IMR-90 (cell line): ENCODE measurements around the gene ASPN. TPM values are rescaled to one million over a fixed set of nuclear protein-coding genes. Genes with fewer than 3 reads are reported as not detected.

ENCODE experiments used
- ATAC-seq: fragments of 200-7000 bp; cut with Tn5 transposase; 2 replicates; pipeline ENCODE4 v1.9.1; 2020; ENCODE audit warnings: low read depth, mild to moderate bottlenecking, moderate library complexity
- BruUV-seq: library from RNA; stranded (reverse); fragments of 400-500 nt; replicated peaks from 2 replicates; lab custom pipeline; 2021; lab: Mats Ljungman, UMichigan
- CTCF ChIA-PET: fragments of 300-600 bp; formaldehyde crosslinking; extraction: SDS; loops from one replicate; lab custom pipeline; 2021; ENCODE audit warnings: antibody characterized with exemption; lab: Yijun Ruan, JAX
- POLR2A ChIA-PET: fragments of 300-600 bp; sonication (Branson Sonifier 250); formaldehyde crosslinking; loops from one replicate; lab custom pipeline; 2022; ENCODE audit warnings: antibody characterized with exemption; ENCODE audit not compliant: unreplicated experiment; lab: Charles Lee
- DNase-seq: peaks from one replicate; pipeline ENCODE4 v3.0.0; 2013
- H2AFZ ChIP-seq: replicated peaks from 2 replicates; pipeline ENCODE3; 2013; ENCODE audit warnings: low read length, mild to moderate bottlenecking; ENCODE audit not compliant: poor library complexity
- H2AK5ac ChIP-seq: 2 replicates; pipeline ENCODE4 v1.6.1; 2013; ENCODE audit warnings: low read depth, low read length, inconsistent platforms
- H2AK9ac ChIP-seq: replicated peaks from 2 replicates; pipeline ENCODE3; 2013; ENCODE audit warnings: mild to moderate bottlenecking, low read depth, low read length, moderate library complexity; ENCODE audit not compliant: poor library complexity
- H2BK120ac ChIP-seq: 2 replicates; pipeline ENCODE4 v1.6.1; 2013; ENCODE audit warnings: low read depth, low read length, inconsistent platforms
- H2BK15ac ChIP-seq: 3 replicates; pipeline ENCODE4 v1.6.1; 2013; ENCODE audit warnings: low read depth, low read length, inconsistent platforms
- H2BK20ac ChIP-seq: 2 replicates; pipeline ENCODE4 v1.6.1; 2013; ENCODE audit warnings: low read depth, mild to moderate bottlenecking, inconsistent platforms, low read length, moderate library complexity
- H2BK5ac ChIP-seq: 2 replicates; pipeline ENCODE4 v1.6.1; 2013; ENCODE audit warnings: mild to moderate bottlenecking, low read depth, low read length, inconsistent platforms; ENCODE audit not compliant: poor library complexity, severe bottlenecking
- H3K14ac ChIP-seq: replicated peaks from 2 replicates; pipeline ENCODE4 v1.6.1; 2013; ENCODE audit warnings: low read depth, low read length, inconsistent platforms
- H3K18ac ChIP-seq: 2 replicates; pipeline ENCODE4 v1.6.1; 2013; ENCODE audit warnings: low read depth, low read length, control low read depth
- H3K23ac ChIP-seq: 2 replicates; pipeline ENCODE4 v1.6.1; 2013; ENCODE audit warnings: low read depth, low read length, inconsistent platforms
- H3K27ac ChIP-seq: 2 replicates; pipeline ENCODE4 v1.5.1; 2013; ENCODE audit warnings: mild to moderate bottlenecking, control low read depth, low read length; ENCODE audit not compliant: insufficient read depth
- H3K27me3 ChIP-seq: 2 replicates; pipeline ENCODE4 v1.6.1; 2013; ENCODE audit warnings: low read length; ENCODE audit not compliant: control insufficient read depth, insufficient read depth
- H3K36me3 ChIP-seq: 2 replicates; pipeline ENCODE4 v1.6.1; 2013; ENCODE audit warnings: low read length, mixed read lengths; ENCODE audit not compliant: control insufficient read depth, insufficient read depth
- H3K4ac ChIP-seq: 2 replicates; pipeline ENCODE4 v1.6.1; 2013; ENCODE audit warnings: low read depth, low read length, inconsistent platforms
- H3K4me1 ChIP-seq: 2 replicates; pipeline ENCODE4 v1.6.1; 2013; ENCODE audit warnings: low read length, mixed read lengths; ENCODE audit not compliant: control insufficient read depth, insufficient read depth
- H3K4me2 ChIP-seq: 2 replicates; pipeline ENCODE4 v1.6.1; 2013; ENCODE audit warnings: low read depth, mild to moderate bottlenecking, control low read depth, low read length, moderate library complexity
- H3K4me3 ChIP-seq: 2 replicates; pipeline ENCODE4 v1.5.1; 2013; ENCODE audit warnings: low read depth, mild to moderate bottlenecking, control low read depth, low read length, moderate library complexity; ENCODE audit not compliant: insufficient read depth
- H3K56ac ChIP-seq: 2 replicates; pipeline ENCODE4 v1.6.1; 2013; ENCODE audit warnings: low read length, inconsistent platforms; ENCODE audit not compliant: insufficient read depth; ENCODE audit errors: extremely low read depth
- H3K79me1 ChIP-seq, 2 experiments: 2 replicates each; pipeline ENCODE4 v1.6.1; 2013; ENCODE audit warnings: low read length in 2 of 2, inconsistent platforms in 1 of 2, low read depth in 1 of 2
- H3K9ac ChIP-seq: 2 replicates; pipeline ENCODE4 v1.6.1; 2013; ENCODE audit warnings: low read depth, low read length, control low read depth
- H3K9me1 ChIP-seq: 2 replicates; pipeline ENCODE4 v1.6.1; 2013; ENCODE audit warnings: low read length, inconsistent platforms; ENCODE audit not compliant: insufficient read depth
- H3K9me3 ChIP-seq: 2 replicates; pipeline ENCODE4 v1.6.1; 2013; ENCODE audit warnings: low read length; ENCODE audit not compliant: control insufficient read depth, insufficient read depth
- H4K20me1 ChIP-seq: 2 replicates; pipeline ENCODE4 v1.6.1; 2013; ENCODE audit warnings: low read length, inconsistent platforms; ENCODE audit not compliant: insufficient read depth
- H4K5ac ChIP-seq: 2 replicates; pipeline ENCODE4 v1.6.1; 2013; ENCODE audit warnings: mild to moderate bottlenecking, low read depth, low read length, control low read depth
- H4K8ac ChIP-seq, 2 experiments: 2 replicates each; pipeline ENCODE4 v1.6.1; 2013; ENCODE audit warnings: low read depth in 2 of 2, low read length in 2 of 2, control low read depth in 1 of 2, inconsistent platforms in 1 of 2
- H4K91ac ChIP-seq: 2 replicates; pipeline ENCODE4 v1.6.1; 2013; ENCODE audit warnings: low read depth, low read length, inconsistent platforms; ENCODE audit not compliant: insufficient read depth
- BHLHE40 ChIP-seq: fragments of 150-350 bp; IDR thresholded peaks from 2 replicates; pipeline ENCODE4 v1.6.1; 2016; ENCODE audit warnings: mild to moderate bottlenecking, low read depth, low read length
- CEBPB ChIP-seq: IDR thresholded peaks from 2 replicates; pipeline ENCODE4 v1.6.1; 2012; ENCODE audit warnings: low read depth, low read length, improper control_type of control experiment
- CHD1 ChIP-seq: IDR thresholded peaks from 2 replicates; pipeline ENCODE4 v1.6.1; 2012; ENCODE audit warnings: low read depth, low read length, improper control_type of control experiment
- CTCF ChIP-seq: conservative IDR thresholded peaks from 2 replicates; pipeline ENCODE4 v1.5.1; 2012; ENCODE audit warnings: mild to moderate bottlenecking, low read depth, low read length, improper control_type of control experiment
- ELK1 ChIP-seq: fragments of 150-350 bp; IDR thresholded peaks from 2 replicates; pipeline ENCODE4 v1.6.1; 2016; ENCODE audit warnings: low read depth, mild to moderate bottlenecking, low read length, moderate library complexity, borderline replicate concordance
- FOS ChIP-seq: fragments of 150-350 bp; IDR thresholded peaks from 2 replicates; pipeline ENCODE4 v1.6.1; 2016; ENCODE audit warnings: low read depth, low read length
- MAFK ChIP-seq: IDR thresholded peaks from 2 replicates; pipeline ENCODE4 v1.6.1; 2012; ENCODE audit warnings: low read depth, low read length, improper control_type of control experiment
- MAZ ChIP-seq: IDR thresholded peaks from 2 replicates; pipeline ENCODE4 v1.6.1; 2012; ENCODE audit warnings: low read depth, mild to moderate bottlenecking, low read length, improper control_type of control experiment, moderate library complexity, borderline replicate concordance
- MXI1 ChIP-seq: IDR thresholded peaks from 2 replicates; pipeline ENCODE4 v1.6.1; 2012; ENCODE audit warnings: low read depth, mild to moderate bottlenecking, low read length, moderate library complexity, borderline replicate concordance
- NFE2L2 ChIP-seq: fragments of 150-350 bp; IDR thresholded peaks from 2 replicates; pipeline ENCODE4 v1.6.1; 2016; ENCODE audit warnings: low read depth, mild to moderate bottlenecking, low read length
- POLR2A ChIP-seq: IDR thresholded peaks from 2 replicates; pipeline ENCODE4 v1.6.1; 2012; ENCODE audit warnings: mild to moderate bottlenecking, low read depth, low read length
- RAD21 ChIP-seq: IDR thresholded peaks from 2 replicates; pipeline ENCODE4 v1.6.1; 2012; ENCODE audit warnings: low read length, improper control_type of control experiment
- RCOR1 ChIP-seq: IDR thresholded peaks from 2 replicates; pipeline ENCODE4 v1.6.1; 2012; ENCODE audit warnings: mild to moderate bottlenecking, low read length, improper control_type of control experiment; ENCODE audit not compliant: insufficient replicate concordance
- RFX5 ChIP-seq: IDR thresholded peaks from 2 replicates; pipeline ENCODE4 v1.8.0; 2012; ENCODE audit warnings: low read depth, mild to moderate bottlenecking, low read length, moderate library complexity
- SMC3 ChIP-seq: fragments of 150-350 bp; IDR thresholded peaks from 2 replicates; pipeline ENCODE4 v1.6.1; 2016; ENCODE audit warnings: low read depth, mild to moderate bottlenecking, antibody characterized with exemption, low read length, moderate library complexity
- USF2 ChIP-seq: fragments of 150-350 bp; IDR thresholded peaks from 2 replicates; pipeline ENCODE4 v1.6.1; 2017; ENCODE audit warnings: mild to moderate bottlenecking, antibody characterized with exemption, low read length, low read depth
- WGBS, 2 experiments: methylation state at CpG; one replicate each; pipeline versions ENCODE4 v1.1.5 to v1.1.7; 2013; ENCODE audit warnings: missing lambda C conversion rate in 2 of 2; ENCODE audit not compliant: insufficient read length in 1 of 2; ENCODE audit errors: extremely low coverage in 2 of 2; 5-methylcytosine and 5-hydroxymethylcytosine counted together
- dilution Hi-C: fragments of 300-500 bp; cut with HindIII; formaldehyde crosslinking; loops from one replicate; pipeline ENCODE4 v1.14.3; 2018; ENCODE audit warnings: low sequenced_read_pairs; ENCODE audit not compliant: unreplicated experiment
- in situ Hi-C: fragments of 300-500 bp; cut with MboI; formaldehyde crosslinking; loops from 3 replicates; pipeline ENCODE4 v1.14.3; 2019; ENCODE audit warnings: low sequenced_read_pairs, inconsistent platforms, mixed read lengths
- intact Hi-C: fragments of 100-400 bp; cut with micrococcal nuclease; formaldehyde crosslinking; loops from 2 replicates; pipeline ENCODE4 v1.10.0; 2022
- polyA plus RNA-seq, 3 experiments: library from polyadenylated mRNA; depleted of rRNA; stranded (reverse); fragments of >200 nt; gene quantifications; 2 replicates each; pipeline ENCODE4 v1.2.3, GENCODE V29; 2012; ENCODE audit warnings: low replicate concordance in 1 of 3
- total RNA-seq: library from RNA; depleted of rRNA; stranded (reverse); fragments of >200 nt; gene quantifications from 2 replicates; pipeline ENCODE4 v1.2.3, GENCODE V29; 2012

Gene ASPN
- total and polyA plus RNA-seq, 2 of the 4 experiments (the other 2 are of a cell fraction) = under 0.01 to 0.09 TPM

- H2AFZ ChIP-seq = no peak overlapping the region
- no peaks in the 10 kb centered on the region for H3K27me3 ChIP-seq
- peak overlapping the region; percentile 24; the same call in 1 of the 2 replicates for H2BK120ac ChIP-seq
- no peak overlapping the region; the same call in 1 of the 2 replicates for H4K91ac ChIP-seq
- TF ChIP-seq MXI1 (no peak), USF2 (no peak), RFX5 (no peak), RAD21 (no peak), CTCF (no peak), MAFK (no peak), MAZ (no peak), FOS (no peak), POLR2A (no peak), SMC3 (no peak), RCOR1 (no peak), CEBPB (no peak), ELK1 (no peak), BHLHE40 (no peak), CHD1 (no peak), NFE2L2 (no peak)
- H3K27ac ChIP-seq = no peak overlapping the region
- no peak overlapping the region for H3K4me2 ChIP-seq
- H2AK5ac ChIP-seq = no peak overlapping the region; the same call in 1 of the 2 replicates
- in situ Hi-C loops (no loop called here), dilution Hi-C loops (no loop called here), intact Hi-C loops (no loop called here)
- H2BK15ac ChIP-seq = peak overlapping the region; percentile 15; the same call in 1 of the 3 replicates
- no peak overlapping the region for H3K56ac ChIP-seq
- DNase-seq (peak; percentile 66), ATAC-seq (peak; percentile 33)
- no peak overlapping the region for H3K18ac ChIP-seq
- H2BK5ac ChIP-seq = no peak overlapping the region
- no peaks in the 10 kb centered on the region for H3K9me3 ChIP-seq
- no peak overlapping the region for H4K8ac ChIP-seq
- H3K79me1 ChIP-seq = peaks cover 0 to 4% of the 10 kb centered on the region in 2 experiments; a peak in 1 of 4 replicates
- peak overlapping the region; percentile 29; the same call in 1 of the 2 replicates for H3K23ac ChIP-seq
- H3K4me3 ChIP-seq = no peak overlapping the region
- CTCF ChIA-PET = no interaction called here
- no peak overlapping the region for H2AK9ac ChIP-seq
- peak overlapping the region; percentile 38; the same call in 1 of the 2 replicates for H3K14ac ChIP-seq
- BruUV-seq = no TSS peak
- peak overlapping the region; percentile 28; the same call in 1 of the 2 replicates for H2BK20ac ChIP-seq
- H3K9ac ChIP-seq = no peak overlapping the region
- H3K4ac ChIP-seq = 0 out of 2 replicates have a peak overlapping the region, but pooled peaks have one; percentile 1
- H4K5ac ChIP-seq = no peak overlapping the region
- H3K4me1 ChIP-seq = peaks cover 3% of the 10 kb centered on the region
- no peaks in the 10 kb centered on the region for H4K20me1 ChIP-seq
- no peaks in the 10 kb centered on the region for H3K36me3 ChIP-seq
- H3K9me1 ChIP-seq = peaks cover 11% of the 10 kb centered on the region
- POLR2A ChIA-PET = no interaction called here
- no CpG with 5 or more reads among the region's 2 CpGs for WGBS, 2 experiments
These were observed 14.1 kb downstream of the ASPN start for GRCh38 chr9:92468206-92468605.
